ENCODE results near the gene CYP51A1. TPM values are rescaled to one million over a fixed set of nuclear protein-coding genes. Genes with fewer than 3 reads are reported as not detected.

Gene CYP51A1
- total RNA-seq, 1 donor = 431 TPM

GRCh38 chr7:92072708-92073107, 61.6 kb downstream of the CYP51A1 start:
- no peak for DNase-seq (ENCODE audit: low read depth)
- no peak for TF ChIP-seq CTCF (IDR thresholded peaks at IDR 0.05; ENCODE audit: insufficient read depth, low read depth, low read length)
- H3K4me3 ChIP-seq (ENCODE audit: low read depth, low read length) = no peak overlapping the region

DNA sequence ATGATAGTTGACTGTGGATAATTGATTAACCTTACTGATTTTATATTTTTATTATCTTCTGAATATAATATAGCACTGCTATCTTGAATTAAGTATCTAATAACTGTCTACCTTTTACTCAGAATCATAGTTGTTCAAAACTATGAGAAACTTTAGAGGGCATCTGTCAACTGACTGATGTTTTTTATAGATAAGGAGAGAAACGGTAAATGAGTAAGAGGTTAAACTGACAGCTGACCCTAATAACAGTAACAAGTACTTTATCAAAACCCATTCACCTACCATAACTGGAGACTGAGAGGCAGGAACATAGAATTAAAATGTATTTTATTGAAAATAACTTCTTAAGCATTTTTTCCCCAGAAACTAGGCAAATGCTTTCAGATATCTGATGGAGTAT, 62.2 kb downstream of the CYP51A1 start:
- TF ChIP-seq CTCF (IDR thresholded peaks at IDR 0.05; ENCODE audit: insufficient read depth, low read depth, low read length) = no peak
- no peak overlapping the region for H3K4me3 ChIP-seq (ENCODE audit: low read depth, low read length)
- no peak for DNase-seq (ENCODE audit: low read depth)

GRCh38 chr7:92071032-92071431, 63.2 kb downstream of the CYP51A1 start:
- no peak overlapping the region for H3K4me3 ChIP-seq (ENCODE audit: low read depth, low read length)
- DNase-seq (ENCODE audit: low read depth) = peak; percentile 3
- TF ChIP-seq CTCF (IDR thresholded peaks at IDR 0.05; ENCODE audit: insufficient read depth, low read depth, low read length) = no peak

GRCh38 chr7:92064438-92065029, 69.7 kb downstream of the CYP51A1 start:
- no peak for DNase-seq (ENCODE audit: low read depth)
- no peak for TF ChIP-seq CTCF (IDR thresholded peaks at IDR 0.05; ENCODE audit: insufficient read depth, low read depth, low read length)
- no peak overlapping the region for H3K4me3 ChIP-seq (ENCODE audit: low read depth, low read length)

Other genes with a start within 250 kb of the CYP51A1 start
- gene AKAP9, start 193.6 kb downstream of the CYP51A1 start, total RNA-seq = 43.2 and 49.2 TPM in 2 replicates
- under 0.01 TPM in 1 of 2 replicates, not detected in the other for gene LRRD1, start 44.7 kb upstream of the CYP51A1 start, total RNA-seq
- gene KRIT1, start 111.4 kb upstream of the CYP51A1 start, total RNA-seq = 39.0 and 44.9 TPM in 2 replicates
- gene ANKIB1, start 111.5 kb upstream of the CYP51A1 start, total RNA-seq = 58.0 and 91.1 TPM in 2 replicates